Panc1 (cell line): Measurements from ENCODE around the gene CRADD. TPM values are rescaled to one million over a fixed set of nuclear protein-coding genes. Genes with fewer than 3 reads are reported as not detected.

Source experiments
- ATAC-seq: fragments of 200-7000 bp; cut with Tn5 transposase; 2 replicates; pipeline ENCODE4 v1.9.1; 2020; ENCODE audit warnings: mild to moderate bottlenecking, moderate library complexity
- BruUV-seq: library from RNA; stranded (reverse); fragments of 400-500 nt; replicated peaks from 2 replicates; lab custom pipeline; 2021; lab: Mats Ljungman, UMichigan
- CTCF ChIA-PET: fragments of 300-600 bp; sonication (Branson Sonifier 250); formaldehyde crosslinking; loops from one replicate; lab custom pipeline; 2022; ENCODE audit warnings: antibody characterized with exemption; lab: Charles Lee
- POLR2A ChIA-PET: fragments of 300-600 bp; sonication (Branson Sonifier 250); formaldehyde crosslinking; loops from one replicate; lab custom pipeline; 2022; ENCODE audit warnings: antibody characterized with exemption; lab: Charles Lee
- DNase-seq: peaks from one replicate; pipeline ENCODE4 v3.0.0-alpha.2; 2010; ENCODE audit warnings: low read depth, low spot score
- H3K27ac ChIP-seq: 2 replicates; pipeline ENCODE4 v1.5.1; 2011; ENCODE audit warnings: mild to moderate bottlenecking, low read length, inconsistent platforms
- H3K27me3 ChIP-seq: fragments of 200-500 bp; sonication (Bioruptor generic); 2 replicates; pipeline ENCODE4 v1.6.0; 2014; ENCODE audit warnings: low read length, inconsistent platforms; ENCODE audit not compliant: control insufficient read depth, insufficient read depth
- H3K36me3 ChIP-seq: fragments of 200-500 bp; sonication (Bioruptor generic); 2 replicates; pipeline ENCODE4 v1.5.1; 2014; ENCODE audit warnings: inconsistent platforms, mild to moderate bottlenecking, low read length, moderate library complexity; ENCODE audit not compliant: control insufficient read depth, insufficient read depth
- H3K4me1 ChIP-seq: 2 replicates; pipeline ENCODE4 v1.5.1; 2011; ENCODE audit warnings: inconsistent platforms, mild to moderate bottlenecking, low read length, moderate library complexity; ENCODE audit not compliant: control insufficient read depth, insufficient read depth
- H3K4me3 ChIP-seq, 2 experiments: 2 replicates each; pipeline ENCODE4 v1.5.1; 2011 to 2012; ENCODE audit warnings: low read depth in 2 of 2, low read length in 2 of 2, mild to moderate bottlenecking in 2 of 2, inconsistent platforms in 1 of 2, moderate library complexity in 1 of 2
- H3K9me3 ChIP-seq: fragments of 200-500 bp; sonication (Bioruptor generic); 2 replicates; pipeline ENCODE4 v1.5.1; 2014; ENCODE audit warnings: low read depth, mild to moderate bottlenecking, inconsistent platforms, low read length, moderate library complexity; ENCODE audit not compliant: control insufficient read depth, insufficient read depth
- POLR2AphosphoS5 ChIP-seq: IDR thresholded peaks from 2 replicates; pipeline ENCODE4 v1.6.1; 2012; ENCODE audit warnings: mild to moderate bottlenecking, low read depth, low read length, moderate library complexity
- REST ChIP-seq, 2 experiments: IDR thresholded peaks; 2 replicates each; pipeline ENCODE4 v1.6.1; 2011 to 2012; ENCODE audit warnings: low read depth in 2 of 2, control low read depth in 1 of 2, low read length in 1 of 2, mild to moderate bottlenecking in 1 of 2, moderate library complexity in 1 of 2; ENCODE audit not compliant: insufficient read depth in 1 of 2
- SIN3A ChIP-seq: IDR thresholded peaks from 2 replicates; pipeline ENCODE4 v1.6.1; 2012; ENCODE audit warnings: low read depth, mild to moderate bottlenecking, low read length, moderate library complexity, borderline replicate concordance; ENCODE audit not compliant: insufficient read depth
- TCF7L2 ChIP-seq: IDR thresholded peaks from 2 replicates; pipeline ENCODE4 v1.6.1; 2011; ENCODE audit warnings: mild to moderate bottlenecking, low read depth, low read length, inconsistent platforms
- in situ Hi-C: cut with HindIII; loops from 2 replicates; pipeline ENCODE4 v1.10.0; 2016; ENCODE audit warnings: low sequenced_read_pairs, low pct_unique_long_range_greater_than_20kb
- intact Hi-C: fragments of 100-400 bp; cut with micrococcal nuclease; formaldehyde crosslinking; loops from one replicate; pipeline ENCODE4 v1.10.0; 2022; ENCODE audit not compliant: unreplicated experiment
- total RNA-seq: library from RNA; stranded (reverse); gene quantifications from one replicate; pipeline ENCODE4 v1.2.1, GENCODE V29; 2021; ENCODE audit not compliant: unreplicated experiment
- TF ChIP-seq, protein P1 (sequence below): fragments of 450-650 bp; IDR thresholded peaks from 2 replicates; pipeline ENCODE4 v1.5.1; 2017; ENCODE audit warnings: mild to moderate bottlenecking

Gene CRADD
- total RNA-seq, 1 experiment from 2014 or later, result 7.0 TPM

DNA sequence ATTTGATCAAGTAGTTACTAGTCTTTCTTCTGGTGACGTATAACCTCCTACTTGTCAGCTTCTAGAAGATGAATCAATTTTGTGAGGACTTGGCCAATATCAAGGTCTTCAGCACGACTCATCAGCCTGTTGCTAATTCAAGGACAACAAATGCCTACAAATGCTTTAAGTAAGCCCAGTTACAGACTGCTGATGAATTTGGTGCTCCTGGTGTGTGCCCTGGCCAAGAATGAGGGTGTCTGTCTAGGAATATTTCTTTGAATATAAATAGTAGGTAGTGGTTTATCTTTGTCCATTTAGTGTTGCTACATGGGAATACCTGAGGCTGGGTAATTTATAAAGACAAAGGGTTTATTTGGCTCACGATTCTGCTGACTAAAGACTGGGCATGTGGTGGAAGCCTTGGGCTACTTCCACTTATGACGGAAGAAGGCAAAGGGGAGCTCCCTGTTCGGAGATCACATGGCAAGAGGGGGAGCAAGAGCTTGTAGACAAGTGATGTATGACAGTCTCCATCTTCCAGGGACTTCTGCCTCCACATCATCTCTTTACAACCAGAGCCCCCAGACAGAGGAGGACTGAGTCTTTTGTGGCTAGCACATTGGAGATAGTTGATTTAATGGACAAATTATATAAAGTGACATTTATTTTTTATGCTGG is 180.2 kb downstream of the CRADD start:
- no peak overlapping the region for H3K4me3 ChIP-seq
- ChIA-PET POLR2A (no interaction called here), CTCF (no interaction called here)
- in situ Hi-C loops (no loop called here), intact Hi-C loops (no loop called here)
- no peak for DNase-seq
- no peak overlapping the region for H3K27ac ChIP-seq
- H3K27me3 ChIP-seq, result no peaks in the 10 kb centered on the region
- no peaks in the 10 kb centered on the region for H3K36me3 ChIP-seq
- BruUV-seq, result no TSS peak
- H3K9me3 ChIP-seq, result no peaks in the 10 kb centered on the region
- H3K4me1 ChIP-seq, result no peaks in the 10 kb centered on the region
- ATAC-seq, result no peak
- TF ChIP-seq REST (IDR thresholded peaks at IDR 0.05; ENCODE audit: insufficient read depth in 1 of 2, low read depth in 2 of 2, low read length in 1 of 2) (no peak), TCF7L2 (no peak), POLR2AphosphoS5 (no peak), SIN3A (no peak)
- TF ChIP-seq, protein P1, sequence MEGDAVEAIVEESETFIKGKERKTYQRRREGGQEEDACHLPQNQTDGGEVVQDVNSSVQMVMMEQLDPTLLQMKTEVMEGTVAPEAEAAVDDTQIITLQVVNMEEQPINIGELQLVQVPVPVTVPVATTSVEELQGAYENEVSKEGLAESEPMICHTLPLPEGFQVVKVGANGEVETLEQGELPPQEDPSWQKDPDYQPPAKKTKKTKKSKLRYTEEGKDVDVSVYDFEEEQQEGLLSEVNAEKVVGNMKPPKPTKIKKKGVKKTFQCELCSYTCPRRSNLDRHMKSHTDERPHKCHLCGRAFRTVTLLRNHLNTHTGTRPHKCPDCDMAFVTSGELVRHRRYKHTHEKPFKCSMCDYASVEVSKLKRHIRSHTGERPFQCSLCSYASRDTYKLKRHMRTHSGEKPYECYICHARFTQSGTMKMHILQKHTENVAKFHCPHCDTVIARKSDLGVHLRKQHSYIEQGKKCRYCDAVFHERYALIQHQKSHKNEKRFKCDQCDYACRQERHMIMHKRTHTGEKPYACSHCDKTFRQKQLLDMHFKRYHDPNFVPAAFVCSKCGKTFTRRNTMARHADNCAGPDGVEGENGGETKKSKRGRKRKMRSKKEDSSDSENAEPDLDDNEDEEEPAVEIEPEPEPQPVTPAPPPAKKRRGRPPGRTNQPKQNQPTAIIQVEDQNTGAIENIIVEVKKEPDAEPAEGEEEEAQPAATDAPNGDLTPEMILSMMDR, result no peak

GRCh38 chr12:93857991-93858447 is 180.8 kb downstream of the CRADD start:
- CTCF ChIA-PET, result no interaction called here

More at GRCh38 chr12:93857991-93858447, 180.8 kb downstream of the CRADD start:
- Histone ChIP-seq H3K27me3 (no peaks in the 10 kb centered on the region), H3K36me3 (no peaks in the 10 kb centered on the region), H3K27ac (no peak overlapping the region), H3K4me1 (no peaks in the 10 kb centered on the region), H3K4me3 (no peak overlapping the region), H3K9me3 (no peaks in the 10 kb centered on the region)
- in situ Hi-C loops, result no loop called here
- ATAC-seq (no peak), DNase-seq (no peak)
- intact Hi-C loops, result no loop called here
- TF ChIP-seq POLR2AphosphoS5 (no peak), TCF7L2 (no peak), SIN3A (no peak), REST (IDR thresholded peaks at IDR 0.05; ENCODE audit: insufficient read depth in 1 of 2, low read depth in 2 of 2, low read length in 1 of 2) (no peak)
- TF ChIP-seq, protein P1, result no peak
- POLR2A ChIA-PET, result no interaction called here
- BruUV-seq, result no TSS peak
